ENCODE results near the gene TMCO6.
"Not testable (repeated sequence)": the region's sequence is repeated elsewhere in the genome, so short reads cannot be mapped to it uniquely, and the experiment has no call there.

Gene TMCO6

DNA sequence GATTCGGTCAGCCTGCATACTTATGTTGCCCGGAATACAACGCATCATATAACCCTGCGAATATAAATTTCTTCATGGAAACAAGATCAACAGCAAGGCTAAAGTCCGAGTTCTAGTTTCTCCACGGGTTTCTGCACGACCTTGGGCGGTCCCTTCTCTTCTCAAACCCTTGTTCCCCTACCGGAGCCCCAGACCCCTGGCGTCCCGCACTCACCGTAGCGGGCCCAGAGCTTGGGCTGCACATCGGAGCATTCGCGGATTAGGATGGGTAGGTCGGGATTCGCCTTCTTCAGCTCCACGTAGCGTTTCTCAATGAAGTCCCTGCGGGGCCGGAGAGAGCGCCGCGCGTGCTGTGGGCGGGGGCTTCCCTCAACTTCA is 7.8 kb downstream of the TMCO6 start:
- Histone ChIP-seq H3K27me3 (ENCODE audit: insufficient read depth, low read length) (no peaks in the 10 kb centered on the region), H3K36me3 (ENCODE audit: insufficient read depth, low read length) (peaks cover 63% of the 10 kb centered on the region), H3K9ac (ENCODE audit: low read length) (peak overlapping the region; percentile 93), H4K20me1 (ENCODE audit: insufficient read depth, low read length) (no peaks in the 10 kb centered on the region), H3F3A (ENCODE audit: insufficient read depth, low read length) (no peaks in the 10 kb centered on the region), H3K4me1 (ENCODE audit: insufficient read depth, low read length, severe bottlenecking) (peaks cover 23% of the 10 kb centered on the region), H3K4me2 (ENCODE audit: low read length) (peak overlapping the region; percentile 92), H2AFZ (ENCODE audit: low read length) (0 out of 2 replicates have a peak overlapping the region, but pooled peaks have one; percentile 11), H3K9me2 (ENCODE audit: low read depth, low read length) (no peaks in the 10 kb centered on the region), H3K27ac (ENCODE audit: low read depth, low read length, poor library complexity, severe bottlenecking) (peak overlapping the region; percentile 17), H3K79me2 (ENCODE audit: insufficient read depth, low read length) (peaks cover 19% of the 10 kb centered on the region), H3K9me3 (ENCODE audit: low read length) (no peaks in the 10 kb centered on the region), H3K4me3 (ENCODE audit: low read depth, low read length, poor library complexity, severe bottlenecking) (peak overlapping the region; percentile 97)
- no peak for TF ChIP-seq EZH2 (IDR thresholded peaks at IDR 0.05; ENCODE audit: borderline replicate concordance, low read length)
- TF ChIP-seq, protein P1, sequence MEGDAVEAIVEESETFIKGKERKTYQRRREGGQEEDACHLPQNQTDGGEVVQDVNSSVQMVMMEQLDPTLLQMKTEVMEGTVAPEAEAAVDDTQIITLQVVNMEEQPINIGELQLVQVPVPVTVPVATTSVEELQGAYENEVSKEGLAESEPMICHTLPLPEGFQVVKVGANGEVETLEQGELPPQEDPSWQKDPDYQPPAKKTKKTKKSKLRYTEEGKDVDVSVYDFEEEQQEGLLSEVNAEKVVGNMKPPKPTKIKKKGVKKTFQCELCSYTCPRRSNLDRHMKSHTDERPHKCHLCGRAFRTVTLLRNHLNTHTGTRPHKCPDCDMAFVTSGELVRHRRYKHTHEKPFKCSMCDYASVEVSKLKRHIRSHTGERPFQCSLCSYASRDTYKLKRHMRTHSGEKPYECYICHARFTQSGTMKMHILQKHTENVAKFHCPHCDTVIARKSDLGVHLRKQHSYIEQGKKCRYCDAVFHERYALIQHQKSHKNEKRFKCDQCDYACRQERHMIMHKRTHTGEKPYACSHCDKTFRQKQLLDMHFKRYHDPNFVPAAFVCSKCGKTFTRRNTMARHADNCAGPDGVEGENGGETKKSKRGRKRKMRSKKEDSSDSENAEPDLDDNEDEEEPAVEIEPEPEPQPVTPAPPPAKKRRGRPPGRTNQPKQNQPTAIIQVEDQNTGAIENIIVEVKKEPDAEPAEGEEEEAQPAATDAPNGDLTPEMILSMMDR (IDR thresholded peaks at IDR 0.05; ENCODE audit: low read length): no peak

DNA sequence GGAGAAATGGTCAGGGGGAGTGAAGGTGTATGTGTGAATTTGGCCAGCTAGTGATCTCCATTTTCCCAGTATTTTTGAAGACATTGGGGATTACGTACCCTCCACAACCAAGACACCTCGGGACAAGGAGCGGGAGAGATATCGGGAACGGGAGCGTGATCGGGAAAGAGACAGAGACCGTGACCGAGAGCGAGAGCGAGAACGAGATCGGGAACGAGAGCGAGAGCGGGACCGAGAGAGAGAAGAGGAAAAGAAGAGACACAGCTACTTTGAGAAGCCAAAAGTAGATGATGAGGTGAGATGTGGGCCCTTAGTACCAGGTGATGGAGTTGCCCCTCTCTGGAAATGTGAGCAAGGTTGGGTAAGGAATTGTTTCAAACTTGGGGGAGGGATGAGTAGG is 19.6 kb downstream of the TMCO6 start:
- TF ChIP-seq, protein P1 (IDR thresholded peaks at IDR 0.05; ENCODE audit: low read length): no peak
- no peak for TF ChIP-seq EZH2 (IDR thresholded peaks at IDR 0.05; ENCODE audit: borderline replicate concordance, low read length)
- no peak overlapping the region for H3K9ac ChIP-seq (ENCODE audit: low read length)
- H3K36me3 ChIP-seq (ENCODE audit: insufficient read depth, low read length): peaks cover 90% of the 10 kb centered on the region
- H3K4me2 ChIP-seq (ENCODE audit: low read length): no peak overlapping the region
- H3K4me1 ChIP-seq (ENCODE audit: insufficient read depth, low read length, severe bottlenecking): peaks cover under 1% of the 10 kb centered on the region
- no peak overlapping the region for H3K27ac ChIP-seq (ENCODE audit: low read depth, low read length, poor library complexity, severe bottlenecking)
- H3F3A ChIP-seq (ENCODE audit: insufficient read depth, low read length): peaks cover 7% of the 10 kb centered on the region; the same call in 1 of the 2 replicates
- no peak overlapping the region for H3K4me3 ChIP-seq (ENCODE audit: low read depth, low read length, poor library complexity, severe bottlenecking)
- no peaks in the 10 kb centered on the region for H3K9me2 ChIP-seq (ENCODE audit: low read depth, low read length)
- H3K27me3 ChIP-seq (ENCODE audit: insufficient read depth, low read length): no peaks in the 10 kb centered on the region
- no peaks in the 10 kb centered on the region for H4K20me1 ChIP-seq (ENCODE audit: insufficient read depth, low read length)
- H2AFZ ChIP-seq (ENCODE audit: low read length): no peak overlapping the region
- no peaks in the 10 kb centered on the region for H3K79me2 ChIP-seq (ENCODE audit: insufficient read depth, low read length)
- no peaks in the 10 kb centered on the region for H3K9me3 ChIP-seq (ENCODE audit: low read length)

DNA sequence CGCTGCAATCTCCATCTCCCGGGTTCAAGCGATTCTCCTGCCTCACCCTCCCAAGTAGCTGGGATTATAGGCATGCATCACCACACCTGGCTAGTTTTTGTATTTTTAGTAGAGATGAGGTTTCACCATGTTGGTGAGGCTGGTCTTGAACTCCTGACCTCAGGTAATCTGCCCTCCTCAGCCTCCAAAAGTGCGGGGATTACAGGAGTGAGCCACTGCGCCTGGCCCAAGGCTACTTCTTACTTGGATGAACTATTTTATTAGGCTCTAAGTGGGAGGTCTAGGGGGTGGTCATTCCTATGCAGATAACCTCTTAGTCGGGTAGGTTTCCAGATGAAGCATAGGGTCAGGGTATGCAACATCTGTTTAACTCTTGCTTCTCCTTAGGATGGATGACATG is 21.1 kb downstream of the TMCO6 start:
- not testable (repeated sequence) for H2AFZ ChIP-seq (ENCODE audit: low read length); H3K79me2 ChIP-seq (ENCODE audit: insufficient read depth, low read length); H3F3A ChIP-seq (ENCODE audit: insufficient read depth, low read length); H3K9me2 ChIP-seq (ENCODE audit: low read depth, low read length); H3K9ac ChIP-seq (ENCODE audit: low read length); H3K27ac ChIP-seq (ENCODE audit: low read depth, low read length, poor library complexity, severe bottlenecking); H3K4me3 ChIP-seq (ENCODE audit: low read depth, low read length, poor library complexity, severe bottlenecking); H3K4me2 ChIP-seq (ENCODE audit: low read length); H4K20me1 ChIP-seq (ENCODE audit: insufficient read depth, low read length); H3K9me3 ChIP-seq (ENCODE audit: low read length); H3K27me3 ChIP-seq (ENCODE audit: insufficient read depth, low read length); H3K4me1 ChIP-seq (ENCODE audit: insufficient read depth, low read length, severe bottlenecking)
- peaks cover 75% of the 10 kb centered on the region for H3K36me3 ChIP-seq (ENCODE audit: insufficient read depth, low read length)

DNA sequence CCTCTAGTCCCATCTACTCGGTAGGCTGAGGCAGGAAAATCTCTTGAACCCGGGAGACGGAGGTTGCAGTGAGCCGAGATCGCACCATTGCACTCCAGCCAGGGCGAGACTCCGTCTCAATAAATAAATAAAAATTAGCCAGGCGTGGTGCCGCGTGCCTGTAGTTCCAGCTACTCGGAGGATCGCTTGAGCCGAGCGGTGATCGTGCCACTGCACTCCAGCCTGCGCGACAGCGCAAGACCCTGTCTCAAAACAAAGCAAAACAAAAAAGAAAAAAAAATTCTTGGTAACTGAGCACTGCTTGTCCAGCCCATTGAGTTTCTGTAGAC is 24.7 kb downstream of the TMCO6 start:
- Histone ChIP-seq H3K79me2 (ENCODE audit: insufficient read depth, low read length) (no peaks in the 10 kb centered on the region), H3K4me3 (ENCODE audit: low read depth, low read length, poor library complexity, severe bottlenecking) (peak overlapping the region; percentile 92), H3K27ac (ENCODE audit: low read depth, low read length, poor library complexity, severe bottlenecking) (peak overlapping the region; percentile 57), H3K4me1 (ENCODE audit: insufficient read depth, low read length, severe bottlenecking) (peaks cover 19% of the 10 kb centered on the region), H2AFZ (ENCODE audit: low read length) (no peak overlapping the region), H3K4me2 (ENCODE audit: low read length) (peak overlapping the region; percentile 90), H3K9me3 (ENCODE audit: low read length) (no peaks in the 10 kb centered on the region), H3K36me3 (ENCODE audit: insufficient read depth, low read length) (peaks cover 66% of the 10 kb centered on the region), H3F3A (ENCODE audit: insufficient read depth, low read length) (peaks cover 7% of the 10 kb centered on the region; the same call in 1 of the 2 replicates), H3K9ac (ENCODE audit: low read length) (peak overlapping the region; percentile 84), H3K27me3 (ENCODE audit: insufficient read depth, low read length) (no peaks in the 10 kb centered on the region), H4K20me1 (ENCODE audit: insufficient read depth, low read length) (no peaks in the 10 kb centered on the region), H3K9me2 (ENCODE audit: low read depth, low read length) (no peaks in the 10 kb centered on the region)
- TF ChIP-seq EZH2 (IDR thresholded peaks at IDR 0.05; ENCODE audit: borderline replicate concordance, low read length): no peak
- TF ChIP-seq, protein P1 (IDR thresholded peaks at IDR 0.05; ENCODE audit: low read length): no peak
